SK-N-SH (cell line): Measurements from ENCODE around the gene NUDT13. TPM values are rescaled to one million over a fixed set of nuclear protein-coding genes. Genes with fewer than 3 reads are reported as not detected.

ENCODE experiments used
- CTCF ChIA-PET: fragments of 300-600, 350-600 bp; formaldehyde crosslinking; extraction: SDS; loops from one replicate; lab custom pipeline; 2021; lab: Yijun Ruan, JAX
- POLR2A ChIA-PET: fragments of 350-600 bp; sonication (Branson Sonifier 250); formaldehyde crosslinking; extraction: SDS; loops from one replicate; lab custom pipeline; 2020; ENCODE audit warnings: antibody characterized with exemption, inconsistent platforms; lab: Yijun Ruan, JAX
- DNase-seq: peaks from one replicate; pipeline ENCODE4 v3.0.0; 2012
- H2AFZ ChIP-seq: fragments of 200-600 bp; sonication (generic); 2 replicates; pipeline ENCODE4 v1.8.1; 2016; ENCODE audit warnings: antibody characterized with exemption, mild to moderate bottlenecking, low read depth
- H3F3A ChIP-seq: fragments of 200-600 bp; sonication (generic); replicated peaks from 2 replicates; pipeline ENCODE3; 2016; ENCODE audit warnings: antibody characterized with exemption, mild to moderate bottlenecking; ENCODE audit not compliant: insufficient read depth
- H3K27ac ChIP-seq, 2 experiments: fragments of 200-500 bp in 1 of 2; fragments of 200-600 bp in 1 of 2; sonication (Bioruptor generic) in 1 of 2; sonication (generic), shearing (Covaris generic) in 1 of 2; 2 replicates each; pipeline versions ENCODE4 v1.5.1 to v1.6.1; 2014 to 2016; ENCODE audit warnings: low read depth in 2 of 2, inconsistent platforms in 1 of 2, low read length in 1 of 2, mild to moderate bottlenecking in 1 of 2, mixed read lengths in 1 of 2
- H3K27me3 ChIP-seq: fragments of 200-600 bp; sonication (generic), shearing (Covaris generic); 2 replicates; pipeline ENCODE4 v1.6.1; 2016; ENCODE audit warnings: mixed run types; ENCODE audit not compliant: insufficient read depth
- H3K36me3 ChIP-seq, 2 experiments: fragments of 200-500 bp in 1 of 2; fragments of 200-600 bp in 1 of 2; sonication (Bioruptor generic) in 1 of 2; sonication (generic) in 1 of 2; replicated peaks in 1 of 2; 2 replicates each; pipeline versions ENCODE3 to v1.5.1; 2014 to 2016; ENCODE audit warnings: low read length in 1 of 2, mild to moderate bottlenecking in 1 of 2; ENCODE audit not compliant: insufficient read depth in 2 of 2, control insufficient read depth in 1 of 2
- H3K4me1 ChIP-seq, 2 experiments: fragments of 200-500 bp in 1 of 2; fragments of 200-600 bp in 1 of 2; sonication (Bioruptor generic) in 1 of 2; sonication (generic), shearing (Covaris generic) in 1 of 2; 2 replicates each; pipeline versions ENCODE4 v1.5.1 to v1.6.1; 2014 to 2016; ENCODE audit warnings: low read depth in 1 of 2, low read length in 1 of 2, mixed run types in 1 of 2; ENCODE audit not compliant: insufficient read depth in 2 of 2, control insufficient read depth in 1 of 2
- H3K4me2 ChIP-seq: fragments of 200-600 bp; sonication (generic), shearing (Covaris generic); 2 replicates; pipeline ENCODE4 v1.6.1; 2017; ENCODE audit warnings: mixed run types
- H3K4me3 ChIP-seq, 2 experiments: fragments of 200-500 bp in 1 of 2; fragments of 200-600 bp in 1 of 2; sonication (Bioruptor generic) in 1 of 2; sonication (generic), shearing (Covaris generic) in 1 of 2; 2 replicates each; pipeline versions ENCODE4 v1.5.1 to v1.8.1; 2014 to 2016; ENCODE audit warnings: low read depth in 2 of 2, inconsistent platforms in 1 of 2, low read length in 1 of 2, mild to moderate bottlenecking in 1 of 2, mixed read lengths in 1 of 2, moderate library complexity in 1 of 2
- H3K79me2 ChIP-seq: fragments of 200-600 bp; sonication (generic); 2 replicates; pipeline ENCODE4 v1.8.1; 2017; ENCODE audit warnings: mild to moderate bottlenecking; ENCODE audit not compliant: insufficient read depth
- H3K9ac ChIP-seq: fragments of 200-600 bp; sonication (generic); 2 replicates; pipeline ENCODE4 v1.6.1; 2017; ENCODE audit warnings: mixed run types
- H3K9me2 ChIP-seq: fragments of 200-600 bp; sonication (generic); 2 replicates; pipeline ENCODE4 v1.6.1; 2017; ENCODE audit warnings: mixed run types
- H3K9me3 ChIP-seq: fragments of 200-600 bp; sonication (generic); 2 replicates; pipeline ENCODE4 v1.6.1; 2017; ENCODE audit warnings: mixed run types, mild to moderate bottlenecking, moderate library complexity
- H4K20me1 ChIP-seq: fragments of 200-600 bp; sonication (generic); 2 replicates; pipeline ENCODE4 v1.6.1; 2017; ENCODE audit warnings: mild to moderate bottlenecking, mixed run types; ENCODE audit not compliant: insufficient read depth
- CTCF ChIP-seq: fragments of 200-600 bp; sonication (generic); IDR thresholded peaks from 2 replicates; pipeline ENCODE4 v1.6.1; 2017; ENCODE audit warnings: antibody characterized with exemption, mild to moderate bottlenecking, moderate library complexity
- ELF1 ChIP-seq: IDR thresholded peaks from 2 replicates; pipeline ENCODE4 v1.4.0; 2012
- EZH2phosphoT487 ChIP-seq: fragments of 200-600 bp; sonication (generic); IDR thresholded peaks from 2 replicates; pipeline ENCODE4 v1.6.1; 2017; ENCODE audit warnings: low read depth, mixed run types, mild to moderate bottlenecking, antibody characterized with exemption, moderate library complexity, borderline replicate concordance
- FOSL2 ChIP-seq: IDR thresholded peaks from 2 replicates; pipeline ENCODE4 v1.4.0; 2012; ENCODE audit warnings: low read depth, mild to moderate bottlenecking, moderate library complexity, borderline replicate concordance
- FOXJ3 ChIP-seq: sonication (generic); formaldehyde crosslinking; IDR thresholded peaks from 2 replicates; pipeline ENCODE4 v1.5.1; 2020; ENCODE audit warnings: mild to moderate bottlenecking, missing genetic modification reagents
- FOXM1 ChIP-seq: IDR thresholded peaks from 2 replicates; pipeline ENCODE4 v1.4.0; 2012; ENCODE audit warnings: low read depth, mild to moderate bottlenecking
- GABPA ChIP-seq: IDR thresholded peaks from 2 replicates; pipeline ENCODE4 v1.4.0; 2012; ENCODE audit warnings: low read depth, mild to moderate bottlenecking
- GATA2 ChIP-seq: sonication (generic); formaldehyde crosslinking; IDR thresholded peaks from 2 replicates; pipeline ENCODE4 v1.5.0; 2020; ENCODE audit warnings: mild to moderate bottlenecking, missing genetic modification reagents
- IRF3 ChIP-seq: fragments of 150-350 bp; IDR thresholded peaks from 2 replicates; pipeline ENCODE4 v1.6.1; 2016; ENCODE audit warnings: mild to moderate bottlenecking, low read depth, low read length
- MAX ChIP-seq: IDR thresholded peaks from 2 replicates; pipeline ENCODE4 v1.4.0; 2012; ENCODE audit warnings: low read depth
- MEF2A ChIP-seq: IDR thresholded peaks from 2 replicates; pipeline ENCODE4 v1.4.0; 2012; ENCODE audit warnings: low read depth, borderline replicate concordance
- NFIC ChIP-seq: IDR thresholded peaks from 2 replicates; pipeline ENCODE4 v1.4.0; 2012; ENCODE audit warnings: borderline replicate concordance
- PBX3 ChIP-seq: IDR thresholded peaks from 2 replicates; pipeline ENCODE4; 2012
- RCOR1 ChIP-seq: fragments of 150-350 bp; IDR thresholded peaks from 2 replicates; pipeline ENCODE4 v1.6.1; 2017; ENCODE audit warnings: antibody characterized with exemption, low read length
- REST ChIP-seq: IDR thresholded peaks from 2 replicates; pipeline ENCODE4 v1.6.1; 2012; ENCODE audit warnings: mild to moderate bottlenecking, low read depth, low read length, moderate library complexity
- RXRA ChIP-seq: IDR thresholded peaks from 2 replicates; pipeline ENCODE4 v1.4.0; 2012; ENCODE audit warnings: low read depth, mild to moderate bottlenecking, borderline replicate concordance
- SIN3A ChIP-seq: IDR thresholded peaks from 2 replicates; pipeline ENCODE4 v1.6.1; 2012; ENCODE audit warnings: low read depth, mild to moderate bottlenecking, low read length, moderate library complexity, borderline replicate concordance
- SMC3 ChIP-seq: IDR thresholded peaks from 2 replicates; pipeline ENCODE4 v1.6.1; 2012; ENCODE audit warnings: low read depth, low read length, improper control_type of control experiment
- TCF12 ChIP-seq: IDR thresholded peaks from 2 replicates; pipeline ENCODE4 v1.4.0; 2012
- USF1 ChIP-seq: IDR thresholded peaks from 2 replicates; pipeline ENCODE4 v1.4.0; 2012; ENCODE audit warnings: low read depth, borderline replicate concordance
- YY1 ChIP-seq: IDR thresholded peaks from 2 replicates; pipeline ENCODE4 v1.4.0; 2012; ENCODE audit warnings: low read depth, mild to moderate bottlenecking
- ZBTB33 ChIP-seq: IDR thresholded peaks from 2 replicates; pipeline ENCODE4 v1.4.0; 2012; ENCODE audit warnings: low read depth, borderline replicate concordance
- WGBS: methylation state at CpG from one replicate; pipeline ENCODE4 v1.1.6; 2017; ENCODE audit warnings: low lambda C conversion rate; 5-methylcytosine and 5-hydroxymethylcytosine counted together
- polyA plus RNA-seq, 3 experiments: library from polyadenylated mRNA; depleted of rRNA; stranded (reverse); fragments of >200 nt; gene quantifications; 2 replicates each; pipeline ENCODE4 v1.2.3, GENCODE V29; 2012

The NUDT13 gene
- polyA plus RNA-seq (2012; rRNA removed) = 3.4 and 6.0 TPM in 2 replicates
- polyA plus RNA-seq (2012; cell fraction: cytosol; rRNA removed) = 3.7 and 4.1 TPM in 2 replicates
- polyA plus RNA-seq (2012; cell fraction: nucleus; rRNA removed) = 7.0 and 14.1 TPM in 2 replicates

GRCh38 chr10:73110345-73110849, at the start of gene NUDT13:
Gene NUDT13, plus strand, starts transcription at chr10:73110455. Its CDS starts 3,911 bp downstream, at chr10:73114366.
- POLR2A ChIA-PET = interaction anchor here (0.6 to 2.1 kb wide), 4 partner anchors 12 to 58 kb away, joined by 4 to 16 read pairs (median 8); partner anchors contain the start of genes ECD, FAM149B1 and P4HA1
- DNase-seq = peak; percentile 79
- peak within 1 kb of the TSS; percentile 91 for H3K9ac ChIP-seq
- no peak for TF ChIP-seq FOXJ3 (CRISPR knock-in tag)
- TF ChIP-seq GATA2 = no peak
- TF ChIP-seq MAX = peak; percentile 56
- TF ChIP-seq EZH2phosphoT487 = no peak
- TF ChIP-seq USF1 = no peak
- peak; percentile 82; the same call in 1 of the 2 replicates for TF ChIP-seq YY1
- peak; percentile 5; the same call in 1 of the 2 replicates for TF ChIP-seq TCF12
- no peak for TF ChIP-seq REST
- TF ChIP-seq MEF2A = no peak
- no peak for TF ChIP-seq CTCF
- TF ChIP-seq ZBTB33 = no peak
- TF ChIP-seq RCOR1 = no peak; the same call in 1 of the 2 replicates
- no peak for TF ChIP-seq RXRA
- no peak for TF ChIP-seq FOXM1
- no peak for TF ChIP-seq FOSL2
- TF ChIP-seq ELF1 = peak; percentile 99
- peak; percentile 89 for TF ChIP-seq GABPA
- no peak for TF ChIP-seq SMC3
- TF ChIP-seq PBX3 = no peak
- no peak for TF ChIP-seq IRF3
- TF ChIP-seq SIN3A = no peak
- no peak for TF ChIP-seq NFIC

More at GRCh38 chr10:73110345-73110849, at the start of gene NUDT13:
- peak within 1 kb of the TSS; percentile 57 to 79 for H3K4me3 ChIP-seq
- H3K79me2 ChIP-seq = peaks cover 13% of the 10 kb centered on the region
- peak within 1 kb of the TSS; percentile 94 to 96 for H3K27ac ChIP-seq
- no peaks in the 10 kb centered on the region for H3K27me3 ChIP-seq
- peaks cover 34% of the 10 kb centered on the region for H3F3A ChIP-seq
- H3K4me1 ChIP-seq = peaks cover 0 to 12% of the 10 kb centered on the region in 2 experiments; a peak in 1 of 4 replicates
- peak within 1 kb of the TSS; percentile 94 for H2AFZ ChIP-seq
- peaks cover 0 to 21% of the 10 kb centered on the region in 2 experiments for H3K36me3 ChIP-seq
- CTCF ChIA-PET = interaction anchor here (0.8 to 2.9 kb wide), 5 partner anchors 12 to 49 kb away, joined by 3 to 13 read pairs (median 10); partner anchors contain the start of gene P4HA1
- H3K4me2 ChIP-seq = peak within 1 kb of the TSS; percentile 86
- H4K20me1 ChIP-seq = no peaks in the 10 kb centered on the region
- WGBS = 6% methylated on average over 5 of the region's 5 CpGs
- no peaks in the 10 kb centered on the region for H3K9me3 ChIP-seq
- no peaks in the 10 kb centered on the region for H3K9me2 ChIP-seq
